Karpas-422 (cell line): ENCODE measurements around the gene OR6N1. TPM values are rescaled to one million over a fixed set of nuclear protein-coding genes. Genes with fewer than 3 reads are reported as not detected.

Source experiments
- DNase-seq: peaks from one replicate; pipeline ENCODE4 v3.0.0-alpha.2; 2015
- H2AFZ ChIP-seq: fragments of 200-600 bp; sonication (generic); 2 replicates; pipeline ENCODE4 v1.6.1; 2014; ENCODE audit warnings: antibody characterized with exemption, low read length, mixed read lengths
- H3K27ac ChIP-seq: fragments of 200-600 bp; sonication (generic); 2 replicates; pipeline ENCODE4 v1.5.1; 2014; ENCODE audit warnings: mild to moderate bottlenecking, low read length, moderate library complexity
- H3K27me3 ChIP-seq: fragments of 200-600 bp; sonication (generic); 2 replicates; pipeline ENCODE4 v1.6.1; 2014; ENCODE audit warnings: low read length, mixed read lengths
- H3K36me3 ChIP-seq: fragments of 200-600 bp; sonication (generic); 2 replicates; pipeline ENCODE4 v1.6.1; 2014; ENCODE audit warnings: low read length, mixed read lengths; ENCODE audit not compliant: insufficient read depth
- H3K4me1 ChIP-seq: fragments of 200-600 bp; sonication (generic); 2 replicates; pipeline ENCODE4 v1.6.1; 2014; ENCODE audit warnings: mild to moderate bottlenecking, low read length, mixed read lengths
- H3K4me2 ChIP-seq: fragments of 200-600 bp; sonication (generic); 2 replicates; pipeline ENCODE4 v1.6.1; 2014; ENCODE audit warnings: low read length, low read depth, mild to moderate bottlenecking; ENCODE audit not compliant: poor library complexity, severe bottlenecking
- H3K4me3 ChIP-seq: fragments of 200-600 bp; sonication (generic); 2 replicates; pipeline ENCODE4 v1.5.1; 2014; ENCODE audit warnings: mild to moderate bottlenecking, antibody characterized with exemption, low read length, mixed read lengths
- H3K79me2 ChIP-seq: fragments of 200-600 bp; sonication (generic); 2 replicates; pipeline ENCODE4 v1.6.1; 2014; ENCODE audit warnings: mild to moderate bottlenecking, low read length, mixed read lengths
- H3K9ac ChIP-seq: fragments of 200-600 bp; sonication (generic); 2 replicates; pipeline ENCODE4 v1.6.0; 2014; ENCODE audit warnings: low read length
- H3K9me2 ChIP-seq: fragments of 200-600 bp; sonication (generic), shearing (Covaris generic); replicated peaks from 2 replicates; pipeline ENCODE4 v1.6.0; 2014; ENCODE audit warnings: mild to moderate bottlenecking, low read length, moderate library complexity; ENCODE audit not compliant: insufficient read depth
- H3K9me3 ChIP-seq: fragments of 300-700, 200-600 bp; sonication (generic); 2 replicates; pipeline ENCODE4 v1.6.1; 2014; ENCODE audit warnings: low read length, mixed read lengths
- H4K20me1 ChIP-seq: fragments of 200-600 bp; sonication (generic); 2 replicates; pipeline ENCODE4 v1.6.1; 2014; ENCODE audit warnings: mild to moderate bottlenecking, antibody characterized with exemption, low read length, low read depth; ENCODE audit not compliant: insufficient read depth
- small RNA-seq: library from RNA; depleted of rRNA; stranded (forward); fragments of <200 nt; gene quantifications from one replicate; pipeline ENCODE3, GENCODE V24; 2014
- total RNA-seq: library from RNA; depleted of rRNA; stranded (reverse); fragments of >200 nt; shearing (Covaris generic); gene quantifications from 2 replicates; pipeline ENCODE4 v1.2.3, GENCODE V29; 2014; ENCODE audit warnings: low replicate concordance; rRNA removed

Gene OR6N1
- total RNA-seq, 1 experiment from 2014 or later: not detected

DNA sequence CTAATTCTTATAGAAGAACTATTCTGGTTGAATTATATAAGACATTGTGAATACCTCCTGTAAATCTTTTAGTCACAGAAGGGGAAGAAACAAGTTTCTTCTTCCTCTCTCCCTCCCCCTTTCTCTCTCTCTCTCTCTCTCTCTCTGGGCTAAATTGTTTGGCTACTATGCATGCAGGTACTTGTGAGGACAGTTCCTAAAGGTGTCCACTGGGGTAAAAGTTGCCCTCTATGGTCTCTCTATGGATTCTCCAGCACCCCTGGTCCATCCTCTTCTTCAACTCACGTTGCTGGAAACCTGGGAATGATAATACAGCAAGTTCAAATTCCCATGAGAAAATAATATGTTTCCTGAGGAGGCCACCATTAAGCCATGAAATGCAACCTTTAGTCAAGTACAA, 57.2 kb downstream of the OR6N1 start:
- H3K9me3 ChIP-seq: no peaks in the 10 kb centered on the region
- no peak for DNase-seq
- no peak overlapping the region for H3K27ac ChIP-seq
- no peak overlapping the region for H3K9ac ChIP-seq
- H3K36me3 ChIP-seq: no peaks in the 10 kb centered on the region
- H2AFZ ChIP-seq: no peak overlapping the region
- no peak overlapping the region for H3K4me3 ChIP-seq
- H3K4me2 ChIP-seq: no peak overlapping the region
- no peaks in the 10 kb centered on the region for H3K4me1 ChIP-seq
- H3K27me3 ChIP-seq: no peaks in the 10 kb centered on the region
- no peaks in the 10 kb centered on the region for H4K20me1 ChIP-seq
- H3K9me2 ChIP-seq: no peaks in the 10 kb centered on the region
- H3K79me2 ChIP-seq: no peaks in the 10 kb centered on the region

Small RNAs within 50 kb of the gene (small RNA-seq; reads per million reads assigned to genes)
- gene OR2AQ1P: not detected

Other genes with a start within 250 kb of the OR6N1 start
- gene OR6Y1, start 217.8 kb downstream of the OR6N1 start, total RNA-seq: not detected in 2 replicates
- gene OR6P1, start 201.6 kb downstream of the OR6N1 start, total RNA-seq: not detected in 2 replicates
- not detected in 2 replicates for gene OR10X1, start 192.3 kb downstream of the OR6N1 start, total RNA-seq
- not detected in 2 replicates for gene OR10Z1, start 166.9 kb downstream of the OR6N1 start, total RNA-seq
- not detected in 2 replicates for gene SPTA1, start 85.5 kb downstream of the OR6N1 start, total RNA-seq
- not detected in 2 replicates for gene OR6K2, start 71.5 kb downstream of the OR6N1 start, total RNA-seq
- gene OR6K3, start 51.5 kb downstream of the OR6N1 start, total RNA-seq: not detected in 2 replicates
- not detected in 2 replicates for gene OR6K6, start 17.5 kb downstream of the OR6N1 start, total RNA-seq
- gene OR6N2, start 9.0 kb upstream of the OR6N1 start, total RNA-seq: not detected in 2 replicates
- not detected in 2 replicates for gene MNDA, start 59.2 kb upstream of the OR6N1 start, total RNA-seq
- not detected in 2 replicates for gene PYHIN1, start 159.4 kb upstream of the OR6N1 start, total RNA-seq
- 31.9 and 36.3 TPM in 2 replicates for gene IFI16, start 237.7 kb upstream of the OR6N1 start, total RNA-seq